Liver (tissue), 9 donors: ENCODE data around the gene TRIM71. TPM values are rescaled to one million over a fixed set of nuclear protein-coding genes. Genes with fewer than 3 reads are reported as not detected.

Experiments
- DNase-seq: peaks from one replicate; pipeline ENCODE4 v3.0.0-alpha.2; 2017; ENCODE audit warnings: low spot score
- H3K27ac ChIP-seq, 2 donors: one replicate each; pipeline ENCODE4 v1.7.0; 2013; ENCODE audit warnings: inconsistent platforms in 2 of 2, low read length in 2 of 2, control low read depth in 1 of 2, low read depth in 1 of 2, mild to moderate bottlenecking in 1 of 2
- H3K27me3 ChIP-seq, 4 donors: one replicate each; pipeline versions ENCODE4 v1.6.1 to v1.7.0; 2013; ENCODE audit warnings: low read length in 3 of 4, inconsistent platforms in 1 of 4, mild to moderate bottlenecking in 1 of 4, moderate library complexity in 1 of 4; ENCODE audit not compliant: control insufficient read depth in 4 of 4, insufficient read depth in 4 of 4
- H3K36me3 ChIP-seq, 4 donors: one replicate each; pipeline versions ENCODE4 v1.6.1 to v1.7.0; 2013; ENCODE audit warnings: low read length in 3 of 4, mild to moderate bottlenecking in 3 of 4, low read depth in 1 of 4, moderate library complexity in 1 of 4; ENCODE audit not compliant: control insufficient read depth in 4 of 4, insufficient read depth in 3 of 4
- H3K4me1 ChIP-seq, 4 donors: one replicate each; pipeline versions ENCODE4 v1.6.1 to v1.7.0; 2013; ENCODE audit warnings: low read length in 3 of 4, mild to moderate bottlenecking in 3 of 4, moderate library complexity in 1 of 4; ENCODE audit not compliant: control insufficient read depth in 4 of 4, insufficient read depth in 4 of 4
- H3K4me3 ChIP-seq, 3 donors: one replicate each; pipeline versions ENCODE4 v1.6.1 to v1.7.0; 2013; ENCODE audit warnings: low read length in 3 of 3, control low read depth in 1 of 3, low read depth in 1 of 3, mild to moderate bottlenecking in 1 of 3
- H3K9ac ChIP-seq, 2 donors: one replicate each; pipeline ENCODE4 v1.7.0; 2013; ENCODE audit warnings: low read length in 2 of 2, mild to moderate bottlenecking in 2 of 2, moderate library complexity in 2 of 2, control low read depth in 1 of 2, low read depth in 1 of 2
- H3K9me3 ChIP-seq, 4 donors: one replicate each; pipeline versions ENCODE4 v1.6.1 to v1.7.0; 2013; ENCODE audit warnings: low read length in 3 of 4; ENCODE audit not compliant: control insufficient read depth in 4 of 4
- FOXA2 ChIP-seq: IDR thresholded peaks from 2 replicates; pipeline ENCODE4 v1.6.1; 2016; ENCODE audit warnings: antibody characterized with exemption
- GABPA ChIP-seq, 2 donors: IDR thresholded peaks in 1 of 2; conservative IDR thresholded peaks in 1 of 2; 2 replicates each; pipeline ENCODE4 v1.6.1; 2016; ENCODE audit warnings: antibody characterized with exemption in 2 of 2, mild to moderate bottlenecking in 1 of 2, moderate library complexity in 1 of 2
- HNF4A ChIP-seq, 2 donors: conservative IDR thresholded peaks; 2 replicates each; pipeline ENCODE4 v1.6.1; 2016; ENCODE audit warnings: antibody characterized with exemption in 2 of 2, mild to moderate bottlenecking in 2 of 2
- HNF4G ChIP-seq: IDR thresholded peaks from 2 replicates; pipeline ENCODE4 v1.6.1; 2016; ENCODE audit warnings: antibody characterized with exemption
- JUND ChIP-seq, 2 donors: IDR thresholded peaks; 2 replicates each; pipeline ENCODE4 v1.6.1; 2016; ENCODE audit warnings: antibody characterized with exemption in 2 of 2
- NR2F2 ChIP-seq: IDR thresholded peaks from 2 replicates; pipeline ENCODE4 v1.6.1; 2016; ENCODE audit warnings: antibody characterized with exemption
- RAD21 ChIP-seq, 2 donors: IDR thresholded peaks; 2 replicates each; pipeline ENCODE4 v1.6.1; 2016; ENCODE audit warnings: antibody characterized with exemption in 2 of 2, mild to moderate bottlenecking in 2 of 2
- RXRA ChIP-seq, 2 donors: IDR thresholded peaks; 2 replicates each; pipeline ENCODE4 v1.6.1; 2017 to 2018; ENCODE audit warnings: antibody characterized with exemption in 2 of 2, mild to moderate bottlenecking in 1 of 2
- SP1 ChIP-seq: IDR thresholded peaks from 2 replicates; pipeline ENCODE4 v1.6.1; 2018; ENCODE audit warnings: antibody characterized with exemption, mild to moderate bottlenecking
- TAF1 ChIP-seq: conservative IDR thresholded peaks from 2 replicates; pipeline ENCODE4 v1.6.1; 2016; ENCODE audit warnings: antibody characterized with exemption, mild to moderate bottlenecking
- WGBS: extraction: QIAGEN DNeasy Blood & Tissue Kit; methylation state at CpG from one replicate; pipeline ENCODE4 v1.1.7; 2013; 5-methylcytosine and 5-hydroxymethylcytosine counted together
- polyA plus RNA-seq, 2 donors: library from polyadenylated mRNA; stranded (reverse) in 1 of 2; unstranded in 1 of 2; fragments of 200-250 nt in 1 of 2; fragments of >200 nt in 1 of 2; fragmentation: Nextera tagmentation in 1 of 2; extraction: Ambion mirVana in 1 of 2; gene quantifications; one replicate each; pipeline versions ENCODE4 v1.2.1 to v1.2.3, GENCODE V29; 2013 to 2015
- total RNA-seq, 2 donors: library from RNA; depleted of rRNA; stranded (reverse); fragments of >200 nt; gene quantifications; one replicate each; pipeline ENCODE4 v1.2.3, GENCODE V29; 2014
- TF ChIP-seq, protein P1 (sequence below): IDR thresholded peaks from 2 replicates; pipeline ENCODE4 v1.6.1; 2016; ENCODE audit warnings: antibody characterized with exemption, mild to moderate bottlenecking
- TF ChIP-seq, protein P2 (sequence below): IDR thresholded peaks from 2 replicates; pipeline ENCODE4 v1.6.1; 2016; ENCODE audit warnings: antibody characterized with exemption
- TF ChIP-seq, protein P3 (sequence below): IDR thresholded peaks from 2 replicates; pipeline ENCODE4 v1.6.1; 2016; ENCODE audit warnings: antibody characterized with exemption
- donor health status: healthy.
- donor health status: healthy.
- donor health status: healthy.
- donor health status: healthy.
- donor health status: healthy.

The TRIM71 gene
- total and polyA plus RNA-seq, 4 donors, result under 0.01 to 9.1 TPM; not detected in 2

DNA sequence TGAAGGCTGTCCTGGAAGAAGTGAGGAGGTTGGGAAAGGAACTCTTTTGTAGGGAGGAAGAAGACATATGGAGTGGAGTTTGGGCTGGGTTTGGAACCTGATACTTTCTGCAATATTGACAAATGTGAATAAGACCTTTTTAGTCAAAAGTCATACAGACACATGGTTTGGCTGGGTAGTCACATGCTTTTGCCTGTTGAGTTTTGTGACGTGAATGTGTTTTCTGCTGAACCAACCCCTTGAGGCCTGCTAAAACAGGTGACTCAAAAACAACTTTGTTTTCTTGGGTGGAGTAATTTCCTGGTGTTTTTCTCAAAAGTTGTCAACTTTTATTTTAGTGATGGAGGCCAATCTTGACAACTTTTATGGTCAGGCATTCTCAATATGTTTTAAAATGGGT, 94.2 kb downstream of the TRIM71 start:
- H3K36me3 ChIP-seq, result no peaks in the 10 kb centered on the region
- 93% methylated on average over 1 of the region's 1 CpG for WGBS
- peaks cover 0 to 3% (median under 1%) of the 10 kb centered on the region in 4 donors for H3K9me3 ChIP-seq
- no peak overlapping the region for H3K4me3 ChIP-seq
- TF ChIP-seq FOXA2, result no peak
- no peak for TF ChIP-seq RAD21 (IDR thresholded peaks at IDR 0.05)
- TF ChIP-seq RXRA (IDR thresholded peaks at IDR 0.05), result no peak
- no peak for TF ChIP-seq GABPA (IDR thresholded peaks at IDR 0.05 in 1 of 2, conservative IDR thresholded peaks at IDR 0.05 in 1 of 2)
- TF ChIP-seq, protein P1, sequence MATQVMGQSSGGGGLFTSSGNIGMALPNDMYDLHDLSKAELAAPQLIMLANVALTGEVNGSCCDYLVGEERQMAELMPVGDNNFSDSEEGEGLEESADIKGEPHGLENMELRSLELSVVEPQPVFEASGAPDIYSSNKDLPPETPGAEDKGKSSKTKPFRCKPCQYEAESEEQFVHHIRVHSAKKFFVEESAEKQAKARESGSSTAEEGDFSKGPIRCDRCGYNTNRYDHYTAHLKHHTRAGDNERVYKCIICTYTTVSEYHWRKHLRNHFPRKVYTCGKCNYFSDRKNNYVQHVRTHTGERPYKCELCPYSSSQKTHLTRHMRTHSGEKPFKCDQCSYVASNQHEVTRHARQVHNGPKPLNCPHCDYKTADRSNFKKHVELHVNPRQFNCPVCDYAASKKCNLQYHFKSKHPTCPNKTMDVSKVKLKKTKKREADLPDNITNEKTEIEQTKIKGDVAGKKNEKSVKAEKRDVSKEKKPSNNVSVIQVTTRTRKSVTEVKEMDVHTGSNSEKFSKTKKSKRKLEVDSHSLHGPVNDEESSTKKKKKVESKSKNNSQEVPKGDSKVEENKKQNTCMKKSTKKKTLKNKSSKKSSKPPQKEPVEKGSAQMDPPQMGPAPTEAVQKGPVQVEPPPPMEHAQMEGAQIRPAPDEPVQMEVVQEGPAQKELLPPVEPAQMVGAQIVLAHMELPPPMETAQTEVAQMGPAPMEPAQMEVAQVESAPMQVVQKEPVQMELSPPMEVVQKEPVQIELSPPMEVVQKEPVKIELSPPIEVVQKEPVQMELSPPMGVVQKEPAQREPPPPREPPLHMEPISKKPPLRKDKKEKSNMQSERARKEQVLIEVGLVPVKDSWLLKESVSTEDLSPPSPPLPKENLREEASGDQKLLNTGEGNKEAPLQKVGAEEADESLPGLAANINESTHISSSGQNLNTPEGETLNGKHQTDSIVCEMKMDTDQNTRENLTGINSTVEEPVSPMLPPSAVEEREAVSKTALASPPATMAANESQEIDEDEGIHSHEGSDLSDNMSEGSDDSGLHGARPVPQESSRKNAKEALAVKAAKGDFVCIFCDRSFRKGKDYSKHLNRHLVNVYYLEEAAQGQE, result no peak
- TF ChIP-seq HNF4G, result no peak
- TF ChIP-seq, protein P2, sequence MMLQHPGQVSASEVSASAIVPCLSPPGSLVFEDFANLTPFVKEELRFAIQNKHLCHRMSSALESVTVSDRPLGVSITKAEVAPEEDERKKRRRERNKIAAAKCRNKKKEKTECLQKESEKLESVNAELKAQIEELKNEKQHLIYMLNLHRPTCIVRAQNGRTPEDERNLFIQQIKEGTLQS, result no peak
- TF ChIP-seq HNF4A (conservative IDR thresholded peaks at IDR 0.05), result no peak
- no peak for TF ChIP-seq TAF1
- TF ChIP-seq, protein P3, sequence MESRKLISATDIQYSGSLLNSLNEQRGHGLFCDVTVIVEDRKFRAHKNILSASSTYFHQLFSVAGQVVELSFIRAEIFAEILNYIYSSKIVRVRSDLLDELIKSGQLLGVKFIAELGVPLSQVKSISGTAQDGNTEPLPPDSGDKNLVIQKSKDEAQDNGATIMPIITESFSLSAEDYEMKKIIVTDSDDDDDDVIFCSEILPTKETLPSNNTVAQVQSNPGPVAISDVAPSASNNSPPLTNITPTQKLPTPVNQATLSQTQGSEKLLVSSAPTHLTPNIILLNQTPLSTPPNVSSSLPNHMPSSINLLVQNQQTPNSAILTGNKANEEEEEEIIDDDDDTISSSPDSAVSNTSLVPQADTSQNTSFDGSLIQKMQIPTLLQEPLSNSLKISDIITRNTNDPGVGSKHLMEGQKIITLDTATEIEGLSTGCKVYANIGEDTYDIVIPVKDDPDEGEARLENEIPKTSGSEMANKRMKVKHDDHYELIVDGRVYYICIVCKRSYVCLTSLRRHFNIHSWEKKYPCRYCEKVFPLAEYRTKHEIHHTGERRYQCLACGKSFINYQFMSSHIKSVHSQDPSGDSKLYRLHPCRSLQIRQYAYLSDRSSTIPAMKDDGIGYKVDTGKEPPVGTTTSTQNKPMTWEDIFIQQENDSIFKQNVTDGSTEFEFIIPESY, result no peak
- TF ChIP-seq SP1, result no peak
- TF ChIP-seq JUND (IDR thresholded peaks at IDR 0.05), result no peak
- TF ChIP-seq NR2F2, result no peak
- no peak overlapping the region for H3K9ac ChIP-seq
- no peak overlapping the region for H3K27ac ChIP-seq
- no peak for DNase-seq
- no peaks in the 10 kb centered on the region for H3K4me1 ChIP-seq
- H3K27me3 ChIP-seq, result no peaks in the 10 kb centered on the region

DNA sequence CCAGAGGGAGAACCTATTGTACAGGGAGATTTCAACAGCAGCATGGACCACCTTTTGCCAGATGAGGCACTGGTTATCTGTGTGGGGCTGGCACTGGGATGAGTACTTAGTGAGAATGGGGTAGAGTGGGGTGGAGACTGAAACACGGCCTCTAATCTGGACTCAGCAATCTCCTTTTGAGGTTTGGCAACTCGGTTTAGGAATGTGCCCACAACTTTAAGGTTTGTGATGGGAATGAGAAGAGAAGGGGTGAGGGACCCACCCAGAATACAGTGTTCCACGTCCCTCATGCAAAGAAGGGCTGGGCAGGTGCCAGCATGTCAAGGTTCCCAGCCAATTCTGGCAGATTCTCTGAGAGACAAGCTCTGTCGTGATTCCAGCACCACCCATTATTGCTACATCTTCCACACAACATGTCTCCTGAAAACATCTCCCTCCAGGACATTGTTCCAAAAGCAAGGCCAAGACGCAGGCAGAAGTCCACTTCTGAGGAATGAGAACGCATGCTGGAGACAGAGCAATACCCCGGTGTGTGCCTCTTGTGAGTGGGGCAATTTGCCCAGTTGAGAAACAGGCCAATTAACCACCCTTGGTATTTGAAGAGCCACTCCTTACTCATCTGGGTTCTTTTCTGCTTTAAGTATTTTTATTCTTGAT, 96.1 kb downstream of the TRIM71 start:
- Histone ChIP-seq H3K27me3 (no peaks in the 10 kb centered on the region), H3K9me3 (peaks cover 0 to 5% (median 2%) of the 10 kb centered on the region in 4 donors), H3K4me1 (no peaks in the 10 kb centered on the region), H3K36me3 (no peaks in the 10 kb centered on the region), H3K9ac (no peak overlapping the region), H3K4me3 (no peak overlapping the region), H3K27ac (no peak overlapping the region)
- WGBS, result 66% methylated on average over 7 of the region's 7 CpGs
- DNase-seq, result no peak
- TF ChIP-seq FOXA2 (no peak), HNF4A (conservative IDR thresholded peaks at IDR 0.05) (no peak)
- TF ChIP-seq, protein P2, result no peak
